Measurements from ENCODE around the gene ARL17B. TPM values are rescaled to one million over a fixed set of nuclear protein-coding genes. Genes with fewer than 3 reads are reported as not detected.

Gene ARL17B
- 1.6 and 9.9 TPM in 2 replicates for total RNA-seq (2014; rRNA removed; shearing (Covaris generic))

GRCh38 chr17:46361755-46362154, at the start of gene ARL17B:
Gene ARL17B (minus strand): TSS chr17:46361766. CDS start chr17:46358397, 3,369 bp downstream.

GRCh38 chr17:46294831-46295230, 66.7 kb downstream of the ARL17B start, which contains the start of gene LRRC37A:
Gene LRRC37A (plus strand): TSS chr17:46295131. CDS start chr17:46295134, 3 bp downstream.

Small RNAs within 50 kb of the gene (small RNA-seq; reads per million reads assigned to genes)
- gene RN7SL656P: not detected

Other genes with a start within 250 kb of the ARL17B start
- gene KANSL1, start 168.3 kb downstream of the ARL17B start, total RNA-seq (2014; rRNA removed; shearing (Covaris generic)): 34.7 and 58.0 TPM in 2 replicates
- 1.0 and 1.1 TPM in 2 replicates for gene LRRC37A, start 66.6 kb downstream of the ARL17B start, total RNA-seq (2014; rRNA removed; shearing (Covaris generic))
- gene LRRC37A2, start 150.7 kb upstream of the ARL17B start, total RNA-seq (2014; rRNA removed; shearing (Covaris generic)): 4.1 and 4.2 TPM in 2 replicates
- 3.8 and 6.5 TPM in 2 replicates for gene ARL17A, start 217.9 kb upstream of the ARL17B start, total RNA-seq (2014; rRNA removed; shearing (Covaris generic))
- gene NSF, start 228.9 kb upstream of the ARL17B start, total RNA-seq (2014; rRNA removed; shearing (Covaris generic)): 21.1 and 24.9 TPM in 2 replicates

Data from A375 (cell line).